CD4-positive, alpha-beta T cell treated with Interferon alpha-2 for 1 hour (primary cell): ENCODE measurements around the gene PTPRA.
"Not testable (repeated sequence)": the region's sequence is repeated elsewhere in the genome, so short reads cannot be mapped to it uniquely, and the experiment has no call there.

Experiments
- DNase-seq, 2 donors: peaks; one replicate each; pipeline ENCODE4 v3.0.0-alpha.2; 2020 to 2022

The PTPRA gene

GRCh38 chr20:3011752-3012151, 138.5 kb downstream of the PTPRA start:
- DNase-seq, result no peak

GRCh38 chr20:3013771-3014170, 140.5 kb downstream of the PTPRA start:
- no peak for DNase-seq

- DNase-seq, result no peak
Observed at GRCh38 chr20:3014179-3014578, 140.9 kb downstream of the PTPRA start.

GRCh38 chr20:3014662-3015061, 141.4 kb downstream of the PTPRA start:
- no peak for DNase-seq

- DNase-seq, result not testable (repeated sequence)
Observed at GRCh38 chr20:3015302-3015701, 142.0 kb downstream of the PTPRA start.

GRCh38 chr20:3021327-3021726, 148.0 kb downstream of the PTPRA start:
- DNase-seq, result no peak

GRCh38 chr20:3021777-3022176, 148.5 kb downstream of the PTPRA start:
- no peak for DNase-seq

- DNase-seq, result not testable (repeated sequence)
Observed at GRCh38 chr20:3022559-3023490, 149.5 kb downstream of the PTPRA start.

GRCh38 chr20:3027987-3028386, 154.7 kb downstream of the PTPRA start:
- DNase-seq, result no peak

GRCh38 chr20:3031524-3032147, 158.4 kb downstream of the PTPRA start:
- DNase-seq, result no peak

GRCh38 chr20:3032624-3033023, 159.3 kb downstream of the PTPRA start:
- no peak for DNase-seq

- DNase-seq, result no peak
Observed at GRCh38 chr20:3037654-3038053, 164.4 kb downstream of the PTPRA start.

- no peak for DNase-seq
Observed at GRCh38 chr20:3038454-3038853, 165.2 kb downstream of the PTPRA start.

GRCh38 chr20:3039426-3039825, 166.1 kb downstream of the PTPRA start:
- no peak for DNase-seq

- no peak for DNase-seq
Observed at GRCh38 chr20:3040086-3040485, 166.8 kb downstream of the PTPRA start.

GRCh38 chr20:3041854-3042409, 168.7 kb downstream of the PTPRA start:
- no peak for DNase-seq

GRCh38 chr20:3042625-3043024, 169.3 kb downstream of the PTPRA start:
- DNase-seq, result no peak

- no peak for DNase-seq
Observed at GRCh38 chr20:3043322-3043721, 170.0 kb downstream of the PTPRA start, which contains the start of gene GNRH2. Gene GNRH2 (plus strand): TSS chr20:3043622. CDS start chr20:3044415, 793 bp downstream.

- DNase-seq, result no peak
Observed at GRCh38 chr20:3044336-3044965, 171.2 kb downstream of the PTPRA start.

- peak; percentile 48 to 60 for DNase-seq
Observed at GRCh38 chr20:3045042-3045815, 171.9 kb downstream of the PTPRA start.

GRCh38 chr20:3045816-3046676, 172.8 kb downstream of the PTPRA start, which contains the start of gene MRPS26:
Gene MRPS26 (plus strand): TSS chr20:3046052. CDS start chr20:3046069, 17 bp downstream.
- peak; percentile 68 to 79 for DNase-seq
